ENCODE results near the gene GPC6.

GPC6 gene

DNA sequence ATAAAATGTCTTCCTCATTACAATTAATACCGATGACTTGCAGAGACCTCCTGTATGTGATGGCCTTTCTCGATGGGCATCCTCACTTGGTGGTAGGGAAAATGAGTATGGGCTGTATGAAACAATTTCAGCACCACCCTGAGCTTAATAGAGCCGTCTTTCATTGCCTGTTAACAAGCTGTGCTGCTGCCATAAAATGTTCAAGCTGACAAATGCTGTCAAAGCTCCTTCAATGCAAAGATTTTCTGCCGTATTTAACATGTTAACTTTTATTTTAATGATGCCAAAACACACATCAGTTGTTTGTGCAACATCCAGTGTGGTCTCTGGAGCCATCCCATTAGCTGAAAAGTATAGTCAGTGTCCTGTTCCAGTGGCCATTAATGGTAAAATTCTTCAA lies 110.1 kb downstream of the GPC6 start:
- no peaks in the 10 kb centered on the region for H3K36me3 ChIP-seq (ENCODE audit: low read length)
- H2AFZ ChIP-seq (ENCODE audit: low read depth, low read length, severe bottlenecking), result no peak overlapping the region
- no peaks in the 10 kb centered on the region for H3K9me3 ChIP-seq (ENCODE audit: insufficient read depth, low read length)
- TF ChIP-seq, protein P1, sequence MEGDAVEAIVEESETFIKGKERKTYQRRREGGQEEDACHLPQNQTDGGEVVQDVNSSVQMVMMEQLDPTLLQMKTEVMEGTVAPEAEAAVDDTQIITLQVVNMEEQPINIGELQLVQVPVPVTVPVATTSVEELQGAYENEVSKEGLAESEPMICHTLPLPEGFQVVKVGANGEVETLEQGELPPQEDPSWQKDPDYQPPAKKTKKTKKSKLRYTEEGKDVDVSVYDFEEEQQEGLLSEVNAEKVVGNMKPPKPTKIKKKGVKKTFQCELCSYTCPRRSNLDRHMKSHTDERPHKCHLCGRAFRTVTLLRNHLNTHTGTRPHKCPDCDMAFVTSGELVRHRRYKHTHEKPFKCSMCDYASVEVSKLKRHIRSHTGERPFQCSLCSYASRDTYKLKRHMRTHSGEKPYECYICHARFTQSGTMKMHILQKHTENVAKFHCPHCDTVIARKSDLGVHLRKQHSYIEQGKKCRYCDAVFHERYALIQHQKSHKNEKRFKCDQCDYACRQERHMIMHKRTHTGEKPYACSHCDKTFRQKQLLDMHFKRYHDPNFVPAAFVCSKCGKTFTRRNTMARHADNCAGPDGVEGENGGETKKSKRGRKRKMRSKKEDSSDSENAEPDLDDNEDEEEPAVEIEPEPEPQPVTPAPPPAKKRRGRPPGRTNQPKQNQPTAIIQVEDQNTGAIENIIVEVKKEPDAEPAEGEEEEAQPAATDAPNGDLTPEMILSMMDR (IDR thresholded peaks at IDR 0.05; ENCODE audit: insufficient read depth, low read length, poor library complexity, severe bottlenecking), result no peak
- no peak for TF ChIP-seq EZH2phosphoT487 (conservative IDR thresholded peaks at IDR 0.05; ENCODE audit: low read length)
- no peaks in the 10 kb centered on the region for H4K20me1 ChIP-seq (ENCODE audit: low read depth, low read length)
- H3K27ac ChIP-seq (ENCODE audit: low read depth, low read length), result no peak overlapping the region
- H3K9me2 ChIP-seq (replicated peaks; ENCODE audit: insufficient read depth, low read length), result no peaks in the 10 kb centered on the region
- no peak overlapping the region for H3K9ac ChIP-seq (ENCODE audit: low read length)
- no peak overlapping the region for H3K4me2 ChIP-seq (ENCODE audit: low read depth, low read length, poor library complexity, severe bottlenecking)
- H3K4me3 ChIP-seq (ENCODE audit: insufficient read depth, low read length, poor library complexity, severe bottlenecking), result no peak overlapping the region
- no peaks in the 10 kb centered on the region for H3K27me3 ChIP-seq (ENCODE audit: low read length)
- H3F3A ChIP-seq (ENCODE audit: insufficient read depth), result no peaks in the 10 kb centered on the region
- no peaks in the 10 kb centered on the region for H3K79me2 ChIP-seq (ENCODE audit: insufficient read depth, low read length)

DNA sequence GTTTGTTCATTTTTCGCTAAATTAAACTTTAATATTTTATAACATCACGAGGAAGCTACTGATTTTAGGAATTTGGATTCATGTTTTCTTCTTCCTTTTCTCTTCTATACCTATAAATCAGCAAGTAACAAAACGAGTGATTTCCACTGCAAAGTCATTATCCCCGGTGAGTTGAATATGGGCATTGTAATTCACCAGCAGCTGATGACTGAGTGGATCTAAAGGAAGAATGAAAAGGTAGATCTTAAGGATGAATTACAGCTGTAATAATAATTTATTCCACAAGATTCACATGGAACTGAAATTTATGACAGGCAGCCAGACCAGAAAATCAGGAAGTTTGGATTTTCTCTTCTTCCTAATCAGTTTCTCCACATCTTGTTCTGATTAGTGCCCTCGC lies 111.4 kb downstream of the GPC6 start:
- no peaks in the 10 kb centered on the region for H3K27me3 ChIP-seq (ENCODE audit: low read length)
- no peaks in the 10 kb centered on the region for H3K36me3 ChIP-seq (ENCODE audit: low read length)
- H3K9me2 ChIP-seq (replicated peaks; ENCODE audit: insufficient read depth, low read length), result no peaks in the 10 kb centered on the region
- H3K4me3 ChIP-seq (ENCODE audit: insufficient read depth, low read length, poor library complexity, severe bottlenecking), result no peak overlapping the region
- H2AFZ ChIP-seq (ENCODE audit: low read depth, low read length, severe bottlenecking), result no peak overlapping the region
- no peak overlapping the region for H3K9ac ChIP-seq (ENCODE audit: low read length)
- no peak overlapping the region for H3K4me2 ChIP-seq (ENCODE audit: low read depth, low read length, poor library complexity, severe bottlenecking)
- no peaks in the 10 kb centered on the region for H4K20me1 ChIP-seq (ENCODE audit: low read depth, low read length)
- no peak for TF ChIP-seq EZH2phosphoT487 (conservative IDR thresholded peaks at IDR 0.05; ENCODE audit: low read length)
- TF ChIP-seq, protein P1 (IDR thresholded peaks at IDR 0.05; ENCODE audit: insufficient read depth, low read length, poor library complexity, severe bottlenecking), result no peak
- no peaks in the 10 kb centered on the region for H3K79me2 ChIP-seq (ENCODE audit: insufficient read depth, low read length)
- no peak overlapping the region for H3K27ac ChIP-seq (ENCODE audit: low read depth, low read length)
- no peaks in the 10 kb centered on the region for H3K9me3 ChIP-seq (ENCODE audit: insufficient read depth, low read length)
- H3F3A ChIP-seq (ENCODE audit: insufficient read depth), result no peaks in the 10 kb centered on the region

DNA sequence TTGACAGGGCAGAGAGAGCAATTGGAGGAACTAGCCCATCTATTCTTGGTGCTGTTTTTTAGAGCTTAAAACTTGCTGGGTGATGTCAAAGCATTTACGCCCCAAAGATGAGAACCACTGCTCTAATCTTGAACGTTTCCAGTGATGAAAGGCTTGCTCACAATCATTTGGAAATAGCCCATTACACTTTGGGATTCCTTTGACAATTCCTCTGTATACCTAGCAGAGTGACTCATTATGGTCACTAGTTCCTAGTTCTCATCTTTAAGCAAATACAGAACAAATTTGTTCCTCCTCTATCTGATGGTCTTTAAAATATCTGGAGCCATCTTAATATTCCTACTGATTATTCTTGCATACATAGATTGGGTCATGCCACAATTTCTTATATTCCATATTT lies 112.3 kb downstream of the GPC6 start:
- H3F3A ChIP-seq (ENCODE audit: insufficient read depth), result no peaks in the 10 kb centered on the region
- no peak overlapping the region for H3K9ac ChIP-seq (ENCODE audit: low read length)
- H3K27me3 ChIP-seq (ENCODE audit: low read length), result no peaks in the 10 kb centered on the region
- H3K27ac ChIP-seq (ENCODE audit: low read depth, low read length), result no peak overlapping the region
- H3K9me3 ChIP-seq (ENCODE audit: insufficient read depth, low read length), result no peaks in the 10 kb centered on the region
- no peak overlapping the region for H3K4me3 ChIP-seq (ENCODE audit: insufficient read depth, low read length, poor library complexity, severe bottlenecking)
- H2AFZ ChIP-seq (ENCODE audit: low read depth, low read length, severe bottlenecking), result no peak overlapping the region
- H3K9me2 ChIP-seq (replicated peaks; ENCODE audit: insufficient read depth, low read length), result no peaks in the 10 kb centered on the region
- H3K79me2 ChIP-seq (ENCODE audit: insufficient read depth, low read length), result no peaks in the 10 kb centered on the region
- TF ChIP-seq, protein P1 (IDR thresholded peaks at IDR 0.05; ENCODE audit: insufficient read depth, low read length, poor library complexity, severe bottlenecking), result no peak
- no peak for TF ChIP-seq EZH2phosphoT487 (conservative IDR thresholded peaks at IDR 0.05; ENCODE audit: low read length)
- H4K20me1 ChIP-seq (ENCODE audit: low read depth, low read length), result no peaks in the 10 kb centered on the region
- no peaks in the 10 kb centered on the region for H3K36me3 ChIP-seq (ENCODE audit: low read length)
- no peak overlapping the region for H3K4me2 ChIP-seq (ENCODE audit: low read depth, low read length, poor library complexity, severe bottlenecking)
